IMR-90 (cell line): Measurements from ENCODE around the gene PDE6B. TPM values are rescaled to one million over a fixed set of nuclear protein-coding genes. Genes with fewer than 3 reads are reported as not detected.

Experiments
- ATAC-seq: fragments of 200-7000 bp; cut with Tn5 transposase; 2 replicates; pipeline ENCODE4 v1.9.1; 2020; ENCODE audit warnings: low read depth, mild to moderate bottlenecking, moderate library complexity
- BruUV-seq: library from RNA; stranded (reverse); fragments of 400-500 nt; replicated peaks from 2 replicates; lab custom pipeline; 2021; lab: Mats Ljungman, UMichigan
- CTCF ChIA-PET: fragments of 300-600 bp; formaldehyde crosslinking; extraction: SDS; loops from one replicate; lab custom pipeline; 2021; ENCODE audit warnings: antibody characterized with exemption; lab: Yijun Ruan, JAX
- POLR2A ChIA-PET: fragments of 300-600 bp; sonication (Branson Sonifier 250); formaldehyde crosslinking; loops from one replicate; lab custom pipeline; 2022; ENCODE audit warnings: antibody characterized with exemption; ENCODE audit not compliant: unreplicated experiment; lab: Charles Lee
- DNase-seq: peaks from one replicate; pipeline ENCODE4 v3.0.0; 2013
- H2AFZ ChIP-seq: replicated peaks from 2 replicates; pipeline ENCODE3; 2013; ENCODE audit warnings: low read length, mild to moderate bottlenecking; ENCODE audit not compliant: poor library complexity
- H2AK5ac ChIP-seq: 2 replicates; pipeline ENCODE4 v1.6.1; 2013; ENCODE audit warnings: low read depth, low read length, inconsistent platforms
- H2AK9ac ChIP-seq: replicated peaks from 2 replicates; pipeline ENCODE3; 2013; ENCODE audit warnings: mild to moderate bottlenecking, low read depth, low read length, moderate library complexity; ENCODE audit not compliant: poor library complexity
- H2BK120ac ChIP-seq: 2 replicates; pipeline ENCODE4 v1.6.1; 2013; ENCODE audit warnings: low read depth, low read length, inconsistent platforms
- H2BK15ac ChIP-seq: 3 replicates; pipeline ENCODE4 v1.6.1; 2013; ENCODE audit warnings: low read depth, low read length, inconsistent platforms
- H2BK20ac ChIP-seq: 2 replicates; pipeline ENCODE4 v1.6.1; 2013; ENCODE audit warnings: low read depth, mild to moderate bottlenecking, inconsistent platforms, low read length, moderate library complexity
- H2BK5ac ChIP-seq: 2 replicates; pipeline ENCODE4 v1.6.1; 2013; ENCODE audit warnings: mild to moderate bottlenecking, low read depth, low read length, inconsistent platforms; ENCODE audit not compliant: poor library complexity, severe bottlenecking
- H3K14ac ChIP-seq: replicated peaks from 2 replicates; pipeline ENCODE4 v1.6.1; 2013; ENCODE audit warnings: low read depth, low read length, inconsistent platforms
- H3K18ac ChIP-seq: 2 replicates; pipeline ENCODE4 v1.6.1; 2013; ENCODE audit warnings: low read depth, low read length, control low read depth
- H3K23ac ChIP-seq: 2 replicates; pipeline ENCODE4 v1.6.1; 2013; ENCODE audit warnings: low read depth, low read length, inconsistent platforms
- H3K27ac ChIP-seq: 2 replicates; pipeline ENCODE4 v1.5.1; 2013; ENCODE audit warnings: mild to moderate bottlenecking, control low read depth, low read length; ENCODE audit not compliant: insufficient read depth
- H3K27me3 ChIP-seq: 2 replicates; pipeline ENCODE4 v1.6.1; 2013; ENCODE audit warnings: low read length; ENCODE audit not compliant: control insufficient read depth, insufficient read depth
- H3K36me3 ChIP-seq: 2 replicates; pipeline ENCODE4 v1.6.1; 2013; ENCODE audit warnings: low read length, mixed read lengths; ENCODE audit not compliant: control insufficient read depth, insufficient read depth
- H3K4ac ChIP-seq: 2 replicates; pipeline ENCODE4 v1.6.1; 2013; ENCODE audit warnings: low read depth, low read length, inconsistent platforms
- H3K4me1 ChIP-seq: 2 replicates; pipeline ENCODE4 v1.6.1; 2013; ENCODE audit warnings: low read length, mixed read lengths; ENCODE audit not compliant: control insufficient read depth, insufficient read depth
- H3K4me2 ChIP-seq: 2 replicates; pipeline ENCODE4 v1.6.1; 2013; ENCODE audit warnings: low read depth, mild to moderate bottlenecking, control low read depth, low read length, moderate library complexity
- H3K4me3 ChIP-seq: 2 replicates; pipeline ENCODE4 v1.5.1; 2013; ENCODE audit warnings: low read depth, mild to moderate bottlenecking, control low read depth, low read length, moderate library complexity; ENCODE audit not compliant: insufficient read depth
- H3K56ac ChIP-seq: 2 replicates; pipeline ENCODE4 v1.6.1; 2013; ENCODE audit warnings: low read length, inconsistent platforms; ENCODE audit not compliant: insufficient read depth; ENCODE audit errors: extremely low read depth
- H3K79me1 ChIP-seq, 2 experiments: 2 replicates each; pipeline ENCODE4 v1.6.1; 2013; ENCODE audit warnings: low read length in 2 of 2, inconsistent platforms in 1 of 2, low read depth in 1 of 2
- H3K9ac ChIP-seq: 2 replicates; pipeline ENCODE4 v1.6.1; 2013; ENCODE audit warnings: low read depth, low read length, control low read depth
- H3K9me1 ChIP-seq: 2 replicates; pipeline ENCODE4 v1.6.1; 2013; ENCODE audit warnings: low read length, inconsistent platforms; ENCODE audit not compliant: insufficient read depth
- H3K9me3 ChIP-seq: 2 replicates; pipeline ENCODE4 v1.6.1; 2013; ENCODE audit warnings: low read length; ENCODE audit not compliant: control insufficient read depth, insufficient read depth
- H4K20me1 ChIP-seq: 2 replicates; pipeline ENCODE4 v1.6.1; 2013; ENCODE audit warnings: low read length, inconsistent platforms; ENCODE audit not compliant: insufficient read depth
- H4K5ac ChIP-seq: 2 replicates; pipeline ENCODE4 v1.6.1; 2013; ENCODE audit warnings: mild to moderate bottlenecking, low read depth, low read length, control low read depth
- H4K8ac ChIP-seq, 2 experiments: 2 replicates each; pipeline ENCODE4 v1.6.1; 2013; ENCODE audit warnings: low read depth in 2 of 2, low read length in 2 of 2, control low read depth in 1 of 2, inconsistent platforms in 1 of 2
- H4K91ac ChIP-seq: 2 replicates; pipeline ENCODE4 v1.6.1; 2013; ENCODE audit warnings: low read depth, low read length, inconsistent platforms; ENCODE audit not compliant: insufficient read depth
- CEBPB ChIP-seq: IDR thresholded peaks from 2 replicates; pipeline ENCODE4 v1.6.1; 2012; ENCODE audit warnings: low read depth, low read length, improper control_type of control experiment
- CHD1 ChIP-seq: IDR thresholded peaks from 2 replicates; pipeline ENCODE4 v1.6.1; 2012; ENCODE audit warnings: low read depth, low read length, improper control_type of control experiment
- FOS ChIP-seq: fragments of 150-350 bp; IDR thresholded peaks from 2 replicates; pipeline ENCODE4 v1.6.1; 2016; ENCODE audit warnings: low read depth, low read length
- MAZ ChIP-seq: IDR thresholded peaks from 2 replicates; pipeline ENCODE4 v1.6.1; 2012; ENCODE audit warnings: low read depth, mild to moderate bottlenecking, low read length, improper control_type of control experiment, moderate library complexity, borderline replicate concordance
- POLR2A ChIP-seq: IDR thresholded peaks from 2 replicates; pipeline ENCODE4 v1.6.1; 2012; ENCODE audit warnings: mild to moderate bottlenecking, low read depth, low read length
- WGBS, 2 experiments: methylation state at CpG; one replicate each; pipeline versions ENCODE4 v1.1.5 to v1.1.7; 2013; ENCODE audit warnings: missing lambda C conversion rate in 2 of 2; ENCODE audit not compliant: insufficient read length in 1 of 2; ENCODE audit errors: extremely low coverage in 2 of 2; 5-methylcytosine and 5-hydroxymethylcytosine counted together
- dilution Hi-C: fragments of 300-500 bp; cut with HindIII; formaldehyde crosslinking; loops from one replicate; pipeline ENCODE4 v1.14.3; 2018; ENCODE audit warnings: low sequenced_read_pairs; ENCODE audit not compliant: unreplicated experiment
- in situ Hi-C: fragments of 300-500 bp; cut with MboI; formaldehyde crosslinking; loops from 3 replicates; pipeline ENCODE4 v1.14.3; 2019; ENCODE audit warnings: low sequenced_read_pairs, inconsistent platforms, mixed read lengths
- intact Hi-C: fragments of 100-400 bp; cut with micrococcal nuclease; formaldehyde crosslinking; loops from 2 replicates; pipeline ENCODE4 v1.10.0; 2022
- polyA plus RNA-seq, 3 experiments: library from polyadenylated mRNA; depleted of rRNA; stranded (reverse); fragments of >200 nt; gene quantifications; 2 replicates each; pipeline ENCODE4 v1.2.3, GENCODE V29; 2012; ENCODE audit warnings: low replicate concordance in 1 of 3
- total RNA-seq: library from RNA; depleted of rRNA; stranded (reverse); fragments of >200 nt; gene quantifications from 2 replicates; pipeline ENCODE4 v1.2.3, GENCODE V29; 2012
- TF ChIP-seq, protein P1 (sequence below): fragments of 150-350 bp; IDR thresholded peaks from 2 replicates; pipeline ENCODE4 v1.6.1; 2016; ENCODE audit warnings: low read depth, mild to moderate bottlenecking, low read length, moderate library complexity, borderline replicate concordance

Gene PDE6B
- total and polyA plus RNA-seq, 2 of the 4 experiments (the other 2 are of a cell fraction), result under 0.01 TPM; not detected in 1

DNA sequence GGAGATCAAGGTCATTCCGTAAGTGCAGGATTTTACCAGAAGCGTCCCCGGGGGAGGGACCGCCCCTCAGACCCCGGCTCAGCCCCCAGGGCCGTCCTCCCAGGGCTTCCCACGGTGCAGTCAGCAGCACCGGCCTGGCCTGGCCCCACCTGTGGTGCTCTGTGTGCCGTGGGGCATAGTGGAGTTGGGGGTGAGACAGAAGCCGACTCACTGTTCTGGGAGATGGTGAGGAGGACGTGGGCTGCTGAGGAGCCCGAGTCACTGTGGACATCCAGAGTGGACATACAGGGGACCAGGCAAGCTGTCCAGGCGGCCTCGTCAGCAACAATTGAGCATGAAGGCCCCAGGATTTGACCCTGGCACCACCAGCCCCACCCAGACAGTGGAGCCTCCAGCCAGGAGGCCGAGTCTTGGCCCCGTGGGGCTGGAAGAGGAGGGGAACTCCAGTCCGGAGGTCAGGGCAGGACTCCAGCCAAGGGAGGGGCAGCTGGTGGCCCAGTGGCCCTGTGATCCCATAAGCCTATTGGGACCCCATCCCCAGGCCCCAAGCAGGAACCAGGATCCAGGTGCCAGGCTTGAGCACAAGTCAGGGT lies 29.6 kb downstream of the PDE6B start:
- no peak overlapping the region for H2AK9ac ChIP-seq
- H2BK5ac ChIP-seq, result no peak overlapping the region
- H2BK15ac ChIP-seq, result no peak overlapping the region
- no peaks in the 10 kb centered on the region for H3K9me1 ChIP-seq
- no peak for DNase-seq
- no peak overlapping the region for H3K4me2 ChIP-seq
- no peaks in the 10 kb centered on the region for H3K79me1 ChIP-seq
- no peak overlapping the region for H4K5ac ChIP-seq
- no peak for ATAC-seq
- no peak overlapping the region for H3K23ac ChIP-seq
- H3K27me3 ChIP-seq, result peaks cover 11% of the 10 kb centered on the region; the same call in 1 of the 2 replicates
- no peak overlapping the region for H3K27ac ChIP-seq
- peaks cover 16% of the 10 kb centered on the region for H3K9me3 ChIP-seq
- in situ Hi-C loops (no loop called here), intact Hi-C loops (no loop called here), dilution Hi-C loops (no loop called here)
- no peak overlapping the region for H4K8ac ChIP-seq
- no peak overlapping the region for H2AK5ac ChIP-seq
- no peaks in the 10 kb centered on the region for H3K36me3 ChIP-seq
- no peak overlapping the region for H4K91ac ChIP-seq
- H2AFZ ChIP-seq, result peak overlapping the region; percentile 21
- no peak overlapping the region for H2BK120ac ChIP-seq
- ChIA-PET POLR2A (no interaction called here), CTCF (no interaction called here)
- no peak overlapping the region for H2BK20ac ChIP-seq
- BruUV-seq, result no TSS peak
- H3K56ac ChIP-seq, result no peak overlapping the region
- TF ChIP-seq CHD1, result no peak
- TF ChIP-seq, protein P1, sequence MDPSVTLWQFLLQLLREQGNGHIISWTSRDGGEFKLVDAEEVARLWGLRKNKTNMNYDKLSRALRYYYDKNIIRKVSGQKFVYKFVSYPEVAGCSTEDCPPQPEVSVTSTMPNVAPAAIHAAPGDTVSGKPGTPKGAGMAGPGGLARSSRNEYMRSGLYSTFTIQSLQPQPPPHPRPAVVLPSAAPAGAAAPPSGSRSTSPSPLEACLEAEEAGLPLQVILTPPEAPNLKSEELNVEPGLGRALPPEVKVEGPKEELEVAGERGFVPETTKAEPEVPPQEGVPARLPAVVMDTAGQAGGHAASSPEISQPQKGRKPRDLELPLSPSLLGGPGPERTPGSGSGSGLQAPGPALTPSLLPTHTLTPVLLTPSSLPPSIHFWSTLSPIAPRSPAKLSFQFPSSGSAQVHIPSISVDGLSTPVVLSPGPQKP, result no peak
- TF ChIP-seq POLR2A, result no peak
- TF ChIP-seq FOS, result no peak
- no peak for TF ChIP-seq CEBPB
- TF ChIP-seq MAZ, result no peak
- no peak overlapping the region for H3K14ac ChIP-seq
- no peaks in the 10 kb centered on the region for H4K20me1 ChIP-seq
- no peak overlapping the region for H3K18ac ChIP-seq
- 22% methylated on average over 2 of the region's 17 CpGs; no CpG with 5 or more reads in 1 of the 2 experiments for WGBS, 2 experiments
- H3K4ac ChIP-seq, result no peak overlapping the region
- H3K9ac ChIP-seq, result no peak overlapping the region
- H3K4me3 ChIP-seq, result no peak overlapping the region
- H3K4me1 ChIP-seq, result no peaks in the 10 kb centered on the region
